Suppressor macrophage treated with lipopolysaccharide for 4 hours (primary cell): ENCODE data around the gene ARHGAP42.

Experiments used
- DNase-seq: peaks from one replicate; pipeline ENCODE4 v3.0.0-alpha.2; 2020

Gene ARHGAP42

GRCh38 chr11:100761841-100762240 lies 74.8 kb downstream of the ARHGAP42 start:
- no peak for DNase-seq

GRCh38 chr11:100766764-100767163 lies 79.7 kb downstream of the ARHGAP42 start:
- no peak for DNase-seq

GRCh38 chr11:100769165-100769564 lies 82.1 kb downstream of the ARHGAP42 start:
- no peak for DNase-seq

GRCh38 chr11:100769617-100770016 lies 82.5 kb downstream of the ARHGAP42 start:
- DNase-seq = no peak

GRCh38 chr11:100774132-100774531 lies 87.0 kb downstream of the ARHGAP42 start:
- DNase-seq = no peak

- DNase-seq = no peak
These were observed 87.8 kb downstream of the ARHGAP42 start for GRCh38 chr11:100774859-100775258.

GRCh38 chr11:100776212-100776896 lies 89.3 kb downstream of the ARHGAP42 start:
- no peak for DNase-seq

- no peak for DNase-seq
These were observed 90.0 kb downstream of the ARHGAP42 start for GRCh38 chr11:100777103-100777502.

- no peak for DNase-seq
These were observed 90.6 kb downstream of the ARHGAP42 start for GRCh38 chr11:100777736-100778135.

GRCh38 chr11:100778166-100778785 lies 91.2 kb downstream of the ARHGAP42 start:
- DNase-seq = no peak

GRCh38 chr11:100780470-100780869 lies 93.4 kb downstream of the ARHGAP42 start:
- no peak for DNase-seq

GRCh38 chr11:100785148-100785983 lies 98.3 kb downstream of the ARHGAP42 start:
- DNase-seq = no peak

- no peak for DNase-seq
These were observed 101.6 kb downstream of the ARHGAP42 start for GRCh38 chr11:100788561-100789295.

GRCh38 chr11:100789500-100789899 lies 102.4 kb downstream of the ARHGAP42 start:
- no peak for DNase-seq

- no peak for DNase-seq
These were observed 103.0 kb downstream of the ARHGAP42 start for GRCh38 chr11:100790073-100790472.

- no peak for DNase-seq
These were observed 104.0 kb downstream of the ARHGAP42 start for GRCh38 chr11:100791103-100791502.

- no peak for DNase-seq
These were observed 104.8 kb downstream of the ARHGAP42 start for GRCh38 chr11:100791860-100792259.

- DNase-seq = no peak
These were observed 106.4 kb downstream of the ARHGAP42 start for GRCh38 chr11:100793525-100793924.

GRCh38 chr11:100794446-100794845 lies 107.4 kb downstream of the ARHGAP42 start:
- DNase-seq = no peak

- no peak for DNase-seq
These were observed 112.4 kb downstream of the ARHGAP42 start for GRCh38 chr11:100799445-100799844.

GRCh38 chr11:100800202-100800601 lies 113.1 kb downstream of the ARHGAP42 start:
- no peak for DNase-seq

GRCh38 chr11:100801225-100801999 lies 114.3 kb downstream of the ARHGAP42 start:
- no peak for DNase-seq
